Brain microvascular endothelial cell (primary cell): Measurements from ENCODE around the gene MYO1C.

Experiments
- DNase-seq: peaks from one replicate; pipeline ENCODE4 v3.0.0-alpha.2; 2020
- H3K27ac ChIP-seq: fragments of 250-450 bp; sonication (Bioruptor Pico); 2 replicates; pipeline ENCODE4 v1.5.1; 2020; ENCODE audit warnings: mild to moderate bottlenecking, moderate library complexity
- H3K27me3 ChIP-seq: fragments of 250-450 bp; sonication (Bioruptor Pico); replicated peaks from 2 replicates; pipeline ENCODE4 v1.5.1; 2020; ENCODE audit warnings: mild to moderate bottlenecking
- H3K36me3 ChIP-seq: fragments of 250-450 bp; sonication (Bioruptor Pico); replicated peaks from 2 replicates; pipeline ENCODE4 v1.5.1; 2020; ENCODE audit warnings: mild to moderate bottlenecking
- H3K4me3 ChIP-seq: 2 replicates; pipeline ENCODE4 v1.5.1; 2011; ENCODE audit warnings: low read depth, mild to moderate bottlenecking, control low read depth, low read length, moderate library complexity
- in situ Hi-C: cut with HindIII; loops from 2 replicates; pipeline ENCODE4 v1.10.0; 2017; ENCODE audit warnings: low sequenced_read_pairs, low pct_ligation_motif_present
- TF ChIP-seq, protein P1 (sequence below): IDR thresholded peaks from 2 replicates; pipeline ENCODE4 v1.5.1; 2011; ENCODE audit warnings: low read depth, mild to moderate bottlenecking, moderate library complexity, low read length, control low read depth, inconsistent platforms; ENCODE audit errors: missing control alignments

Gene MYO1C

DNA sequence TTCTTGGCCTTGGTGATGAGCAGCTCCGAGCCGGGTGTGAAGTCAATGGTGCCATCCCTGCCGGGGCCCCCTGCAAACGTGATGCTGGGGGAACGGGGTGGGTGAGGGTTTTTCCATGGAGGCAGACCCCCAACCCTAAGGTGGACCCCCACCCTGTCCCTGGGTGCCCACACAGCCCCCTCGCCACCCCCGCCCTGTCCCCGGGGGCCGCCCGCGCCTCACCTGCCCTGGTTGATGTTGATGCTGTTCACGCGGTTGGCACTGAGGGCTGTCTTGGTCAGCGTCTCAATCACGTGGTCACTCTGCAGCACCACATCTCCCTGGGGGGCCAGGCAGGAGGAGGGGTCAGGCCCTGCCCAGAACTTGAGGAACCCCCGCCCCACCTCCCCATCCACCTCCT, 25.2 kb downstream of the MYO1C start:
- DNase-seq: no peak
- Histone ChIP-seq H3K4me3 (no peak overlapping the region), H3K27me3 (no peaks in the 10 kb centered on the region), H3K36me3 (peaks cover 67% of the 10 kb centered on the region), H3K27ac (no peak overlapping the region)
- in situ Hi-C loops: no loop called here
- TF ChIP-seq, protein P1, sequence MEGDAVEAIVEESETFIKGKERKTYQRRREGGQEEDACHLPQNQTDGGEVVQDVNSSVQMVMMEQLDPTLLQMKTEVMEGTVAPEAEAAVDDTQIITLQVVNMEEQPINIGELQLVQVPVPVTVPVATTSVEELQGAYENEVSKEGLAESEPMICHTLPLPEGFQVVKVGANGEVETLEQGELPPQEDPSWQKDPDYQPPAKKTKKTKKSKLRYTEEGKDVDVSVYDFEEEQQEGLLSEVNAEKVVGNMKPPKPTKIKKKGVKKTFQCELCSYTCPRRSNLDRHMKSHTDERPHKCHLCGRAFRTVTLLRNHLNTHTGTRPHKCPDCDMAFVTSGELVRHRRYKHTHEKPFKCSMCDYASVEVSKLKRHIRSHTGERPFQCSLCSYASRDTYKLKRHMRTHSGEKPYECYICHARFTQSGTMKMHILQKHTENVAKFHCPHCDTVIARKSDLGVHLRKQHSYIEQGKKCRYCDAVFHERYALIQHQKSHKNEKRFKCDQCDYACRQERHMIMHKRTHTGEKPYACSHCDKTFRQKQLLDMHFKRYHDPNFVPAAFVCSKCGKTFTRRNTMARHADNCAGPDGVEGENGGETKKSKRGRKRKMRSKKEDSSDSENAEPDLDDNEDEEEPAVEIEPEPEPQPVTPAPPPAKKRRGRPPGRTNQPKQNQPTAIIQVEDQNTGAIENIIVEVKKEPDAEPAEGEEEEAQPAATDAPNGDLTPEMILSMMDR: no peak

DNA sequence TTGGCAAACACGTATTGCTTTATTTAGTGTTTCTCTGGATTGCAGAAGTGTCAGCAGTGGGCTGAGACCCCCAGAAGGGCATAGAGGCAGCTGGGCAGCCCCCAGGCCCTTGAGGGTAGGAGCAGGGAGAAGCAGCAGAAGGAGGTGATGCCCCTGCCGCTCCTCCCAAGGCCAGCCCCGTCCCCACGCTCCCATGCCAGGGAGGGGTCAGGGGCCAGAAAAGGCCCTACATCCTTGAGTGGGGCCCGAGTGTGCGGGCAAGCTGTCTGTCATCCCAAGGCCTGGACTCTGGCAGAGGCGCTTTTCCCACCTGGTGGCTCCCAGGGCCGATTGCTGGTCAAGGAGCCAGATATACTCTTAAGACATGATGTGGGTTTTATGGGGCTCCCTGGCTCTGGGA, 28.3 kb downstream of the MYO1C start:
- Histone ChIP-seq H3K27ac (no peak overlapping the region), H3K27me3 (no peaks in the 10 kb centered on the region), H3K4me3 (no peak overlapping the region), H3K36me3 (peaks cover 39% of the 10 kb centered on the region)
- TF ChIP-seq, protein P1: no peak
- in situ Hi-C loops: no loop called here
- DNase-seq: no peak

DNA sequence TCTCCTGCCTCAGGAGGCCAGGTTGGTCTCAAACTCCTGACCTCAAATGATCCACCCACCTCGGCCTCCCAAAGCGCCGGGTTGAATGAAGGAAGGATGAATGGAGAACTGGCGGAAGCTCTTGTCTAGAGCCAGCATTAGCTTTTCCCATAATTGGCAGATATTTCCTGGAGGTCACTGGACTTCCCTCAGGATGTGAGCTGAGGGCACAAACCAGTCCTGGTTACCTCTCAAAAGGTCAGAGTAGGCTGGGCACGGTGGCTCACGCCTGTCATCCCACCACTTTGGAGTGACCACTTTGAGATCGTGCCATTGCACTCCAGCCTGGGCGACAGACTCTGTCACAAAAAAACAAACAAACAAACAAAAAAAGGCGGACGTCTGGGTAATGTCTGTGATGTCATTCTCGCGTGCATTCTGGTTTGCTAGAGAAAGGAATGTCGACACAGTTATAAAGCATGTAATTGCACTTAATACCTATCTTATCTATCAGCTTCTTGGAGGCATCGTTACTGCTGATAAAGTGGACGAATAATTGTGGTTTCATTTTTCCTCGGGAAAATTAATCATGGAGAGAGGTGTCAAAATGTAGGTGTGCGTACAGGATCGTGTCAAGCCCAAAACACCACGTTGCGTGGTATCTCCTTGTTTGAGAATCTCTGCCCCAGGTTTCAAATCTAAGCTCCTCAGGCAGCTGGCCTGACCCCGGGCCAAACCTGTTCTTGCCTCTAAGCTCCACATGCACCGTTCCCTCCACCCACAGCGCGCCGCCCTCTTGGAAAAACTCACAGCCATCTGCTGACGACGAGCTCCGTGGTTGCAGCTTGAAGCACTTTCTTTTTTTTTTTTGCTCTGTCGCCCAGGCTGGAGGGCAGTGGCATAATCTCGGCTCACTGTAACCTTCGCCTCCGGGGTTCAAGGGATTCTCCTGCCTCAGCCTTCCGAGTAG, 30.0 kb downstream of the MYO1C start:
- TF ChIP-seq, protein P1: no peak
- H3K27me3 ChIP-seq: no peaks in the 10 kb centered on the region
- no peak overlapping the region for H3K27ac ChIP-seq
- in situ Hi-C loops: no loop called here
- DNase-seq: no peak
- no peak overlapping the region for H3K4me3 ChIP-seq
- peaks cover 26% of the 10 kb centered on the region for H3K36me3 ChIP-seq

DNA sequence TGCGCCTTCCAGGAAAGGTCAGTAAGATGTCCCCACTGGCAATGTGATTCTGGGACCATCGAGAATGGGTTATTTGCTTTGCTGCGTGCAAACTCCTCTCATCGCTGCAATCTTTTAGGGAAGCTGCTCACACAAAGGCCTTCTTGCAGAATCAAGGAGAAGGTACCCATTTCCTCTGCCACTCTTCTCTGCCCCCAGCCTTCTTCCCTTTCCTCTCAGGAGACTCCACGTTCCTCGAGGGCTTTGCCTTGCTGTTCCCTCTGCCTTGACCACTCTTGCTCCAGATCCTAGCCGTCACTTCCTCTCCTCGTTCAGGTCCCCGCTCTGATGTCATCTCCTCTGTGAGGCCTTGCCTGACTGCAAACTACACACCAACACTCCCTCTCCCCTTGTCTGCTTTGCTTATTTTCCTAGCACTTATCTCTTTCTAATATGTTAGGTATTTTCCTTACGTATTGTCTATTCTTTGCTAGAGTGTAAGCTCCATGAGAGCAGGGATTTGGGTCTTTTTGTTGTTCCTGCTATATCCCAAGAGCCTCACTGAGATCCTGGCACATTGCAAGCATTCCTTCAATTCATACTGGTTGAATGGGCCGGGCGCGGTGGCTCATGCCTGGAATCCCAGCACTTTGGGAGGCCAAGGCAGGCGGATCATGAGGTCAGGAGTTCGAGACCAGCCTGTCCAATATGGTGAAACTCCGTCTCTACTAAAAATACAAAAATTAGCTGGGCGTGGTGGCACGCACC, 31.1 kb downstream of the MYO1C start:
- in situ Hi-C loops: no loop called here
- Histone ChIP-seq H3K4me3 (no peak overlapping the region), H3K36me3 (peaks cover 18% of the 10 kb centered on the region), H3K27ac (no peak overlapping the region), H3K27me3 (no peaks in the 10 kb centered on the region)
- DNase-seq: no peak
- TF ChIP-seq, protein P1: no peak

DNA sequence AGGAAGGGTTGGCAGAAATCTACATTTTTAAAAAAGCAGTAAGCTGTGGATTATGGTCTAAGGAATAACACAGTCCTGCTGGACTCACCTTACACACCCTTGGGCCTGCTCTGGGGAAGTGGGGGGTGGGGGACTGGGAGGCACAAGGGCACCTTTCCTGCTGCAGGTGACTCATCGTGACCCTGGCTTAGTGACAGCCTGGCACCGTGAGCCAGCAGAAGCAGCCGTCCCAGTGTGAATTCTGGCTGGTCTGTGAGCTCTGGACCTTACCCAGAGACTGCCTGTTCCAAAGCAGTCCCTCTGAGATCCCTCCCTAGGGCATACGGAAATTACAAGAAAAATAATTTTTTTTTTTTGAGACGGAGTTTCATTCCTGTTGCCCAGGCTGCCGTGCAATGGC, 32.3 kb downstream of the MYO1C start:
- in situ Hi-C loops: no loop called here
- DNase-seq: no peak
- TF ChIP-seq, protein P1: no peak

More for the DNA sequence above, 32.3 kb downstream of the MYO1C start:
- H3K4me3 ChIP-seq: no peak overlapping the region
- H3K27ac ChIP-seq: no peak overlapping the region
- H3K27me3 ChIP-seq: no peaks in the 10 kb centered on the region
- peaks cover 10% of the 10 kb centered on the region for H3K36me3 ChIP-seq
